ENCODE measurements around the gene TAF4. TPM values are rescaled to one million over a fixed set of nuclear protein-coding genes. Genes with fewer than 3 reads are reported as not detected.
A peak's percentile ranks its signal among the peaks of the same experiment; 100 is the strongest.

TAF4 gene
- total and polyA plus RNA-seq, 2 of the 13 experiments (the other 11 are each of a cell fraction or from before 2014, with no cell fraction given) = 5.9 to 12.0 TPM

DNA sequence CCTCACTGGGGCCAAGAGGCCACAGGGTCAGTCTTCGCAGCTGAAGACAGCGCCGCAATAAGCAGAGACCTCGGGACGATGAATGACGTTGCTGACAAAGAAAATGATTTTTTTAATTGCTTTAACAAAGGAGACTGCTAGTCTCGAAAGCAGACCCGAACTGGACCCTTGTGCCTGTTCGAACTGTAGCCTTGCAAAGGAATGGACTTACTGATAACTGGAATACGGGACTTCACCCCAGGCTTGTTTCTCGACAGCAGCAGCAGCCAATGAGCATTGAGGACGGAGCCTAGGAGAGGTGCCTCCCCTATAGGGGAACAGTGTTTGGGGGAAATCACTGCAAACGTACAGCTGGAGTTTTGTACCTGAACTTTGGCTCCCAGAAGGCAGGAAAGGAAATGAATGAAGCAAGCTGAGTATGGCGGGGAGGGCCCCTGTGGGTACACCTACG lies 1.3 kb upstream of the TAF4 start (continued):
- TF ChIP-seq, protein P1, sequence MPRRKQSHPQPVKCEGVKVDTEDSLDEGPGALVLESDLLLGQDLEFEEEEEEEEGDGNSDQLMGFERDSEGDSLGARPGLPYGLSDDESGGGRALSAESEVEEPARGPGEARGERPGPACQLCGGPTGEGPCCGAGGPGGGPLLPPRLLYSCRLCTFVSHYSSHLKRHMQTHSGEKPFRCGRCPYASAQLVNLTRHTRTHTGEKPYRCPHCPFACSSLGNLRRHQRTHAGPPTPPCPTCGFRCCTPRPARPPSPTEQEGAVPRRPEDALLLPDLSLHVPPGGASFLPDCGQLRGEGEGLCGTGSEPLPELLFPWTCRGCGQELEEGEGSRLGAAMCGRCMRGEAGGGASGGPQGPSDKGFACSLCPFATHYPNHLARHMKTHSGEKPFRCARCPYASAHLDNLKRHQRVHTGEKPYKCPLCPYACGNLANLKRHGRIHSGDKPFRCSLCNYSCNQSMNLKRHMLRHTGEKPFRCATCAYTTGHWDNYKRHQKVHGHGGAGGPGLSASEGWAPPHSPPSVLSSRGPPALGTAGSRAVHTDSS (CRISPR knock-in tag; conservative IDR thresholded peaks at IDR 0.05) = no peak
- no peak for TF ChIP-seq ZNF569 (CRISPR knock-in tag; IDR thresholded peaks at IDR 0.05; ENCODE audit: borderline replicate concordance)
- no peak for TF ChIP-seq MAFK (conservative IDR thresholded peaks at IDR 0.05 in 1 of 2, IDR thresholded peaks at IDR 0.05 in 1 of 2; ENCODE audit: low read length in 2 of 2)
- peak in 1 of 2 experiments; percentile 59; a peak in 2 of 4 replicates for TF ChIP-seq ATF4 (CRISPR knock-in tag; IDR thresholded peaks at IDR 0.05)
- TF ChIP-seq ZNF253 (CRISPR knock-in tag; IDR thresholded peaks at IDR 0.05; ENCODE audit: borderline replicate concordance) = 0 out of 2 replicates have a peak, but pooled peaks have one; percentile 20
- no peak for TF ChIP-seq NFE2L2 (IDR thresholded peaks at IDR 0.05; ENCODE audit: low read length)
- peak; percentile 70; the same call in 1 of the 2 replicates for TF ChIP-seq ZNF275 (CRISPR knock-in tag; IDR thresholded peaks at IDR 0.05; ENCODE audit: borderline replicate concordance)
- TF ChIP-seq JUNB (CRISPR knock-in tag; IDR thresholded peaks at IDR 0.05; ENCODE audit: borderline replicate concordance) = no peak
- TF ChIP-seq FOSL2 (CRISPR knock-in tag; IDR thresholded peaks at IDR 0.05) = no peak; the same call in 1 of the 2 replicates
- no peak for TF ChIP-seq RARG (CRISPR knock-in tag; IDR thresholded peaks at IDR 0.05; ENCODE audit: low read depth)
- TF ChIP-seq KLF12 (CRISPR knock-in tag; IDR thresholded peaks at IDR 0.05; ENCODE audit: borderline replicate concordance) = 0 out of 2 replicates have a peak, but pooled peaks have one; percentile 47
- 0 out of 2 replicates have a peak, but pooled peaks have one; percentile 7 for TF ChIP-seq SIX4 (CRISPR knock-in tag; IDR thresholded peaks at IDR 0.05)
- TF ChIP-seq KDM3A (CRISPR knock-in tag; IDR thresholded peaks at IDR 0.05; ENCODE audit: low read depth) = no peak; the same call in 1 of the 2 replicates
- no peak for TF ChIP-seq ZNF547 (CRISPR knock-in tag; IDR thresholded peaks at IDR 0.05)
- peak; percentile 90; the same call in 1 of the 2 replicates for TF ChIP-seq ZNF572 (CRISPR knock-in tag; IDR thresholded peaks at IDR 0.05)
- peak; percentile 72; the same call in 1 of the 2 replicates for TF ChIP-seq CREM (IDR thresholded peaks at IDR 0.05)
- no peak for TF ChIP-seq CREM (CRISPR knock-in tag; IDR thresholded peaks at IDR 0.05)
- no peak; the same call in none of the 2 replicates for TF ChIP-seq HOXA5 (CRISPR knock-in tag; IDR thresholded peaks at IDR 0.05)
- no peak for TF ChIP-seq MLLT10 (CRISPR knock-in tag; IDR thresholded peaks at IDR 0.05)
- TF ChIP-seq ZSCAN20 (CRISPR knock-in tag; IDR thresholded peaks at IDR 0.05; ENCODE audit: borderline replicate concordance) = no peak
- TF ChIP-seq ZNF362 (CRISPR knock-in tag; IDR thresholded peaks at IDR 0.05; ENCODE audit: borderline replicate concordance) = no peak; the same call in 1 of the 2 replicates
- TF ChIP-seq CBX5 (CRISPR knock-in tag; IDR thresholded peaks at IDR 0.05; ENCODE audit: borderline replicate concordance) = no peak
- TF ChIP-seq NCOA5 (CRISPR knock-in tag; IDR thresholded peaks at IDR 0.05) = no peak
- no peak for TF ChIP-seq ZNF556 (CRISPR knock-in tag; IDR thresholded peaks at IDR 0.05; ENCODE audit: borderline replicate concordance)
- no peak for TF ChIP-seq ARNT (IDR thresholded peaks at IDR 0.05)
- TF ChIP-seq ZNF251 (CRISPR knock-in tag; IDR thresholded peaks at IDR 0.05) = no peak

All from HepG2 (cell line).